ENCODE measurements around the gene TSPAN4. TPM values are rescaled to one million over a fixed set of nuclear protein-coding genes. Genes with fewer than 3 reads are reported as not detected.

TSPAN4 gene
- total and polyA plus RNA-seq, 8 donors: 46.9 to 132 (median 73.8) TPM

GRCh38 chr11:803770-804598 is 38.7 kb upstream of the TSPAN4 start:
- H3K36me3 ChIP-seq: peaks cover 0 to 31% of the 10 kb centered on the region in 2 donors
- peak overlapping the region; percentile 66 to 68 for H3K4me3 ChIP-seq
- no peak for TF ChIP-seq CTCF (IDR thresholded peaks at IDR 0.05)
- H3K27ac ChIP-seq: peak overlapping the region in 1 of 2 donors; percentile 83
- peaks cover 21 to 45% of the 10 kb centered on the region in 2 donors for H3K4me1 ChIP-seq
- H3K27me3 ChIP-seq: no peaks in the 10 kb centered on the region
- no peaks in the 10 kb centered on the region for H3K9me3 ChIP-seq
- ATAC-seq (no peak), DNase-seq (no peak)
- intact Hi-C loops (cut with DNase I): no loop called here

GRCh38 chr11:804599-804964 is 38.1 kb upstream of the TSPAN4 start:
- intact Hi-C loops (cut with DNase I): no loop called here
- Histone ChIP-seq H3K27me3 (no peaks in the 10 kb centered on the region), H3K27ac (peak overlapping the region; percentile 83 to 89), H3K9me3 (no peaks in the 10 kb centered on the region), H3K4me1 (peaks cover 21 to 46% of the 10 kb centered on the region in 2 donors), H3K4me3 (peak overlapping the region; percentile 66 to 68), H3K36me3 (peaks cover 0 to 30% of the 10 kb centered on the region in 2 donors)
- TF ChIP-seq CTCF (IDR thresholded peaks at IDR 0.05): no peak
- DNase-seq (no peak), ATAC-seq (no peak)

- H3K27ac ChIP-seq: peak overlapping the region; percentile 94 to 97
- no peak for ATAC-seq
Measured at GRCh38 chr11:808427-809286, 34.0 kb upstream of the TSPAN4 start.

GRCh38 chr11:809287-810039 is 33.2 kb upstream of the TSPAN4 start, which contains the start of gene RPLP2:
RPLP2 (plus strand) TSS chr11:809967; CDS start chr11:810235, 268 bp downstream.
- peak; percentile 91 for ATAC-seq
- intact Hi-C loops (cut with DNase I): no loop called here
- H3K9me3 ChIP-seq: no peaks in the 10 kb centered on the region

More at GRCh38 chr11:808427-809286, 34.0 kb upstream of the TSPAN4 start:
- no peak for DNase-seq
- Histone ChIP-seq H3K36me3 (peaks cover 3 to 27% of the 10 kb centered on the region in 2 donors), H3K4me3 (peak overlapping the region; percentile 97 to 100), H3K27me3 (no peaks in the 10 kb centered on the region), H3K4me1 (peaks cover 30 to 71% of the 10 kb centered on the region in 2 donors), H3K9me3 (no peaks in the 10 kb centered on the region)
- no peak for TF ChIP-seq CTCF (IDR thresholded peaks at IDR 0.05)
- intact Hi-C loops (cut with DNase I): no loop called here

More at GRCh38 chr11:809287-810039, 33.2 kb upstream of the TSPAN4 start, which contains the start of gene RPLP2:
- DNase-seq: peak; percentile 98 to 100 (median 99)
- peak within 1 kb of the TSS; percentile 94 to 97 for H3K27ac ChIP-seq
- peak in 1 of 2 donors; percentile 10 for TF ChIP-seq CTCF (IDR thresholded peaks at IDR 0.05)
- peak within 1 kb of the TSS; percentile 97 to 100 for H3K4me3 ChIP-seq
- H3K36me3 ChIP-seq: peaks cover 3 to 33% of the 10 kb centered on the region in 2 donors
- H3K4me1 ChIP-seq: peaks cover 22 to 63% of the 10 kb centered on the region in 2 donors
- H3K27me3 ChIP-seq: no peaks in the 10 kb centered on the region
